Thyroid gland (tissue), 4 donors: Measurements from ENCODE around the gene KIAA1671.

Source experiments
- CTCF ChIP-seq, 6 experiments: fragments of 200-600 bp in 3 of 6; fragments of 450-650 bp in 3 of 6; sonication (generic) in 3 of 6; IDR thresholded peaks; one replicate each; pipeline ENCODE4 v1.5.1; 2016 to 2019; ENCODE audit warnings: antibody characterized with exemption in 6 of 6, mild to moderate bottlenecking in 2 of 6, inconsistent platforms in 1 of 6, moderate library complexity in 1 of 6
- POLR2A ChIP-seq, 2 donors: fragments of 450-650 bp; IDR thresholded peaks; one replicate each; pipeline ENCODE4 v1.6.1; 2017; ENCODE audit warnings: antibody characterized with exemption in 2 of 2, mild to moderate bottlenecking in 2 of 2, moderate library complexity in 1 of 2

DNA sequence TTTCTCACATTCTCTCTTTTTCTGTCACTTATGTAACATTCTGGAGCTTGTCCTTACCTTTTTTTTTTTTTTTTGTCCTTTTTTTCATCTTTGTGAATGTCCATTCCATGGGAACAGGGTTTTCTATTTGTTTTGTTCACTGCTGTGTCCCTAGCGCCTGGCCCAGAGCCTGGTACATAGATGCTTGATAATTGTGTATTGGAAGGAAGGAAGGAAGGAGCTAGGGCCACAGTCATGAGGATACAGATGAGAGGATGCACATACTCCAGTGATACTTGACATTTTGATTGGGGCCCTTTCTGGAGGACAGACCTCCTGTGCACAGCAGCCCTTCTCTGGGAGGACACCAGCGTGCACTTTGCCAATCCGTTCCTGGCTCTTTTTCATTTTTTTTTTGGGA, 68.9 kb downstream of the KIAA1671 start:
- TF ChIP-seq CTCF (IDR thresholded peaks at IDR 0.05) (no peak), POLR2A (IDR thresholded peaks at IDR 0.05) (no peak)
